Prostate gland (tissue), 2 donors: ENCODE measurements around the gene ADAMTS17. TPM values are rescaled to one million over a fixed set of nuclear protein-coding genes. Genes with fewer than 3 reads are reported as not detected.

Source experiments
- DNase-seq: peaks from one replicate; pipeline ENCODE4 v3.0.0-alpha.2; 2019; ENCODE audit warnings: low spot score
- H3K27ac ChIP-seq, 2 donors: fragments of 200-600 bp; sonication (generic); 2 replicates each; pipeline ENCODE4 v1.5.1; 2017 to 2019
- H3K27me3 ChIP-seq: fragments of 200-600 bp; sonication (generic); replicated peaks from 2 replicates; pipeline ENCODE4 v1.5.1; 2019; ENCODE audit not compliant: insufficient read depth
- H3K36me3 ChIP-seq, 2 donors: fragments of 200-600 bp; sonication (generic); 1 replicate in 1 of 2; 2 replicates in 1 of 2; pipeline versions ENCODE4 v1.5.1 to v1.8.1; 2017 to 2019
- H3K4me1 ChIP-seq: fragments of 200-600 bp; sonication (generic); replicated peaks from 2 replicates; pipeline ENCODE4 v1.5.1; 2019
- H3K4me3 ChIP-seq, 2 donors: fragments of 200-600 bp; sonication (generic); 2 replicates each; pipeline ENCODE4 v1.5.1; 2017 to 2019
- H3K9me3 ChIP-seq: fragments of 200-600 bp; sonication (generic); 2 replicates; pipeline ENCODE4 v1.5.1; 2017
- CTCF ChIP-seq, 4 experiments: fragments of 200-600 bp in 2 of 4; fragments of 450-650 bp in 2 of 4; sonication (generic) in 2 of 4; IDR thresholded peaks; 1 replicate in 3 of 4; 2 replicates in 1 of 4; pipeline ENCODE4 v1.5.1; 2016 to 2019; ENCODE audit warnings: antibody characterized with exemption in 4 of 4, mild to moderate bottlenecking in 2 of 4, moderate library complexity in 2 of 4
- POLR2A ChIP-seq: fragments of 450-650 bp; IDR thresholded peaks from one replicate; pipeline ENCODE4 v1.6.1; 2016; ENCODE audit warnings: antibody characterized with exemption, mild to moderate bottlenecking
- POLR2AphosphoS5 ChIP-seq: sonication (generic); formaldehyde crosslinking; IDR thresholded peaks from one replicate; pipeline ENCODE4 v1.6.1; 2017; ENCODE audit warnings: antibody characterized with exemption
- WGBS: methylation state at CpG from one replicate; pipeline ENCODE4 v1.1.5; 2018; 5-methylcytosine and 5-hydroxymethylcytosine counted together
- intact Hi-C: fragments of 100-400 bp; cut with DNase I; formaldehyde crosslinking; loops from one replicate; pipeline ENCODE4 v1.14.2; 2022
- total RNA-seq, 2 donors: library from RNA; depleted of rRNA; stranded (reverse); fragments of >200 nt; gene quantifications; one replicate each; pipeline ENCODE4 v1.1.0, GENCODE V29; 2016

ADAMTS17 gene
- total RNA-seq, 2 donors from 2014 or later, result 2.7 to 5.6 TPM

- Histone ChIP-seq H3K4me1 (no peaks in the 10 kb centered on the region), H3K27ac (no peak overlapping the region), H3K9me3 (no peaks in the 10 kb centered on the region), H3K4me3 (no peak overlapping the region), H3K27me3 (no peaks in the 10 kb centered on the region), H3K36me3 (no peaks in the 10 kb centered on the region)
- 94% methylated on average over 8 of the region's 8 CpGs for WGBS
- DNase-seq, result no peak
- no peak for TF ChIP-seq POLR2A
- no peak for TF ChIP-seq CTCF (IDR thresholded peaks at IDR 0.05)
- TF ChIP-seq POLR2AphosphoS5, result no peak
- intact Hi-C loops, result no loop called here
Measured at GRCh38 chr15:100057281-100057680, 284.5 kb downstream of the ADAMTS17 start.

GRCh38 chr15:100056411-100057072 is 285.2 kb downstream of the ADAMTS17 start:
- Histone ChIP-seq H3K4me3 (no peak overlapping the region), H3K9me3 (no peaks in the 10 kb centered on the region), H3K27ac (no peak overlapping the region), H3K4me1 (no peaks in the 10 kb centered on the region), H3K36me3 (no peaks in the 10 kb centered on the region), H3K27me3 (no peaks in the 10 kb centered on the region)
- DNase-seq, result no peak
- TF ChIP-seq POLR2AphosphoS5 (no peak), POLR2A (no peak), CTCF (IDR thresholded peaks at IDR 0.05) (no peak)
- WGBS, result 95% methylated on average over 14 of the region's 14 CpGs
- intact Hi-C loops, result no loop called here

- Histone ChIP-seq H3K4me1 (no peaks in the 10 kb centered on the region), H3K9me3 (no peaks in the 10 kb centered on the region), H3K27me3 (no peaks in the 10 kb centered on the region), H3K36me3 (no peaks in the 10 kb centered on the region), H3K4me3 (no peak overlapping the region), H3K27ac (no peak overlapping the region)
- intact Hi-C loops, result no loop called here
- TF ChIP-seq CTCF (IDR thresholded peaks at IDR 0.05) (no peak), POLR2AphosphoS5 (no peak), POLR2A (no peak)
- 97% methylated on average over 2 of the region's 2 CpGs for WGBS
- no peak for DNase-seq
Measured at GRCh38 chr15:100055821-100056220, 286.0 kb downstream of the ADAMTS17 start.

- intact Hi-C loops, result no loop called here
- DNase-seq, result no peak
- Histone ChIP-seq H3K9me3 (no peaks in the 10 kb centered on the region), H3K4me3 (no peak overlapping the region), H3K27me3 (no peaks in the 10 kb centered on the region), H3K4me1 (no peaks in the 10 kb centered on the region), H3K36me3 (no peaks in the 10 kb centered on the region), H3K27ac (no peak overlapping the region)
- 78% methylated on average over 7 of the region's 7 CpGs for WGBS
- TF ChIP-seq POLR2A (no peak), CTCF (IDR thresholded peaks at IDR 0.05) (no peak), POLR2AphosphoS5 (no peak)
Measured at GRCh38 chr15:100054539-100054938, 287.2 kb downstream of the ADAMTS17 start.

- intact Hi-C loops, result no loop called here
- Histone ChIP-seq H3K4me1 (no peaks in the 10 kb centered on the region), H3K9me3 (no peaks in the 10 kb centered on the region), H3K4me3 (no peak overlapping the region), H3K27ac (no peak overlapping the region), H3K36me3 (no peaks in the 10 kb centered on the region), H3K27me3 (no peaks in the 10 kb centered on the region)
- no peak for DNase-seq
- no peak for TF ChIP-seq CTCF (IDR thresholded peaks at IDR 0.05)
- 60% methylated on average over 11 of the region's 11 CpGs for WGBS
Measured at GRCh38 chr15:100053474-100054121, 288.2 kb downstream of the ADAMTS17 start.
